ENCODE results near the gene ARHGDIG. TPM values are rescaled to one million over a fixed set of nuclear protein-coding genes. Genes with fewer than 3 reads are reported as not detected.

Gene ARHGDIG
- total and polyA plus RNA-seq, 2 donors (not counting 3 experiments of a cell fraction or from before 2014, with no cell fraction given): 0.93 to 2.2 TPM

GRCh38 chr16:289395-289997 lies 9.1 kb downstream of the ARHGDIG start:
- H4K20me1 ChIP-seq (replicated peaks; ENCODE audit: control insufficient read depth, extremely low read depth, insufficient read depth, low read length): no peaks in the 10 kb centered on the region
- TF ChIP-seq MYC (IDR thresholded peaks at IDR 0.05; ENCODE audit: low read depth, low read length) (no peak), MAX (IDR thresholded peaks at IDR 0.05; ENCODE audit: insufficient read depth, insufficient read length) (no peak), POLR2A (IDR thresholded peaks at IDR 0.05; ENCODE audit: low read depth, low read length) (no peak), GATA2 (IDR thresholded peaks at IDR 0.05; ENCODE audit: insufficient read depth, insufficient read length, low read depth, low read length) (no peak)
- no peaks in the 10 kb centered on the region for H3K9me1 ChIP-seq (replicated peaks; ENCODE audit: control insufficient read depth, extremely low read depth, insufficient read depth, low read length)
- no peak overlapping the region for H3K27ac ChIP-seq (ENCODE audit: insufficient read depth, low read depth, low read length)
- BruUV-seq (replicated peaks): no TSS peak
- dilution Hi-C loops (cut with MboI; ENCODE audit: extremely low pct_ligation_motif_present, low sequenced_read_pairs): no loop called here
- no peaks in the 10 kb centered on the region for H3K27me3 ChIP-seq (ENCODE audit: control insufficient read depth in 2 of 2, insufficient read depth in 2 of 2, low read length in 2 of 2)
- no peaks in the 10 kb centered on the region for H3K9me3 ChIP-seq (replicated peaks; ENCODE audit: control insufficient read depth, insufficient read depth, low read length)
- no peak overlapping the region for H2AFZ ChIP-seq (ENCODE audit: low read depth, low read length)
- FAIRE-seq (no peak), DNase-seq (ENCODE audit: low read depth, low spot score) (no peak)
- H3K4me3 ChIP-seq (replicated peaks in 1 of 3; ENCODE audit: insufficient read depth in 1 of 3, low read depth in 1 of 3, low read length in 3 of 3): no peak overlapping the region
- POLR2A ChIA-PET: no interaction called here
- intact Hi-C loops (cut with micrococcal nuclease): no loop called here
- CTCF ChIA-PET: no interaction called here
- no peak overlapping the region for H3K9ac ChIP-seq (replicated peaks; ENCODE audit: extremely low read depth, insufficient read depth, low read length)
- H3K4me1 ChIP-seq (ENCODE audit: control insufficient read depth, extremely low read depth, insufficient read depth, low read length): no peaks in the 10 kb centered on the region
- H3K79me2 ChIP-seq (ENCODE audit: control insufficient read depth, insufficient read depth, low read length): no peaks in the 10 kb centered on the region
- peaks cover 0 to 33% of the 10 kb centered on the region in 2 experiments for H3K36me3 ChIP-seq (ENCODE audit: control insufficient read depth in 2 of 2, extremely low read depth in 1 of 2, insufficient read depth in 2 of 2, low read length in 2 of 2)
- no peak overlapping the region for H3K4me2 ChIP-seq (ENCODE audit: insufficient read depth, low read length)

GRCh38 chr16:290015-290680 lies 9.8 kb downstream of the ARHGDIG start:
- POLR2A ChIA-PET: no interaction called here

More at GRCh38 chr16:290015-290680, 9.8 kb downstream of the ARHGDIG start:
- no peak overlapping the region for H3K9ac ChIP-seq (replicated peaks; ENCODE audit: extremely low read depth, insufficient read depth, low read length)
- H3K27me3 ChIP-seq (ENCODE audit: control insufficient read depth in 2 of 2, insufficient read depth in 2 of 2, low read length in 2 of 2): no peaks in the 10 kb centered on the region
- no peak overlapping the region for H3K4me2 ChIP-seq (ENCODE audit: insufficient read depth, low read length)
- FAIRE-seq (no peak), DNase-seq (ENCODE audit: low read depth, low spot score) (no peak)
- no peaks in the 10 kb centered on the region for H4K20me1 ChIP-seq (replicated peaks; ENCODE audit: control insufficient read depth, extremely low read depth, insufficient read depth, low read length)
- TF ChIP-seq MAX (IDR thresholded peaks at IDR 0.05; ENCODE audit: insufficient read depth, insufficient read length): no peak
- CTCF ChIA-PET: no interaction called here
- peaks cover 0 to 33% of the 10 kb centered on the region in 2 experiments for H3K36me3 ChIP-seq (ENCODE audit: control insufficient read depth in 2 of 2, extremely low read depth in 1 of 2, insufficient read depth in 2 of 2, low read length in 2 of 2)
- no peak overlapping the region for H2AFZ ChIP-seq (ENCODE audit: low read depth, low read length)
- intact Hi-C loops (cut with micrococcal nuclease): no loop called here
- no TSS peak for BruUV-seq (replicated peaks)
- no peak overlapping the region for H3K4me3 ChIP-seq (replicated peaks in 1 of 3; ENCODE audit: insufficient read depth in 1 of 3, low read depth in 1 of 3, low read length in 3 of 3)
- no peaks in the 10 kb centered on the region for H3K9me3 ChIP-seq (replicated peaks; ENCODE audit: control insufficient read depth, insufficient read depth, low read length)
- no peaks in the 10 kb centered on the region for H3K4me1 ChIP-seq (ENCODE audit: control insufficient read depth, extremely low read depth, insufficient read depth, low read length)
- H3K27ac ChIP-seq (ENCODE audit: insufficient read depth, low read depth, low read length): no peak overlapping the region
- dilution Hi-C loops (cut with MboI; ENCODE audit: extremely low pct_ligation_motif_present, low sequenced_read_pairs): no loop called here
- no peaks in the 10 kb centered on the region for H3K79me2 ChIP-seq (ENCODE audit: control insufficient read depth, insufficient read depth, low read length)
- H3K9me1 ChIP-seq (replicated peaks; ENCODE audit: control insufficient read depth, extremely low read depth, insufficient read depth, low read length): no peaks in the 10 kb centered on the region

Measured in endothelial cell of umbilical vein (primary cell).